GM23338 (cell line): ENCODE measurements around the gene SRD5A3.

Experiments
- CREB1 ChIP-seq: fragments of 250-450 bp; sonication (Bioruptor Pico); IDR thresholded peaks from 2 replicates; pipeline ENCODE4 v1.5.0; 2020; ENCODE audit warnings: low read depth, mild to moderate bottlenecking, moderate library complexity
- EZH2 ChIP-seq: fragments of 200-600 bp; sonication (generic); IDR thresholded peaks from one replicate; pipeline ENCODE4 v1.8.0; 2017; ENCODE audit warnings: antibody characterized with exemption, mild to moderate bottlenecking, low read depth; ENCODE audit not compliant: unreplicated experiment

DNA sequence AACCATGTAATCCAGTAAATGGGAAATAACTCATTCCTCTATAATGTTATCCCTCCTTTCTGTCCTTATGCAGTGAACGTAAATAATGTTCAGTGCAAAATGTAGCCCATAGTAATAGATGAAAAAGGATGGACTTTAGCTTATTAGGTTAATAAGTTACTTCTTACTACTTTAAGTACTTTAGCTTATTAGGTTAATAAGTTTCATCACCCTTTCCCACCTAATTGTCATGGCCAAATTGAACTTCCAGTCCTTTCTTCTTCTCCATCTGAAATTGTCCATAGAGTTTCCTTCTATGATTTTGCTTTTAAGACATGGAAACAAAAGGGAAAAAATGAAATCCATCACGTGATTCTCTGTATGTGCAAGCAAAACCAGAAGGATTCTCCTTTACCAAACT lies 34.5 kb downstream of the SRD5A3 start:
- TF ChIP-seq EZH2 (no peak), CREB1 (CRISPR knock-in tag) (no peak)
